ENCODE measurements around the gene GATAD2A. TPM values are rescaled to one million over a fixed set of nuclear protein-coding genes. Genes with fewer than 3 reads are reported as not detected.

The GATAD2A gene
- total RNA-seq, 2 donors from 2014 or later: 41.7 to 138 TPM

DNA sequence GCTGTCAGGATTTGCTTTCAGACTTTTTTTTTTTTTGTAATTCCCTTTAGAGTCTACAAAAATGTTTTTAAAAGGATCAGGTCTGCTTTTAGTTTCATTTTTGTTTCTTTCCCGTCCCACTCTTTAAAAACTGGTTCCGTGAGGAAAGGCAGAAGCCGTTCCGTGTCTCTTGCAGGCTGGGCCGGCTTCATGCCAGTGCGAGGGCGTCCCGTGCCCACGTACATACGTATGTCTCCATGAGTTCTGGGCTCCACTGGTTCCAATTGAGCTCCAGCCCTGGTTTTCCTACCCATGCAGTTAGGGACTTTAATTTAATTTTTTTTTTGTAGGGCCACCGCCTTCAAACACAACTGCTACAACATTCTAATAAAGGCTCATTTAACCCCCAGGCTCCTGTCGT lies 101.1 kb downstream of the GATAD2A start:
- no peak for TF ChIP-seq POLR2AphosphoS5 (IDR thresholded peaks at IDR 0.05)
- TF ChIP-seq, protein P1, sequence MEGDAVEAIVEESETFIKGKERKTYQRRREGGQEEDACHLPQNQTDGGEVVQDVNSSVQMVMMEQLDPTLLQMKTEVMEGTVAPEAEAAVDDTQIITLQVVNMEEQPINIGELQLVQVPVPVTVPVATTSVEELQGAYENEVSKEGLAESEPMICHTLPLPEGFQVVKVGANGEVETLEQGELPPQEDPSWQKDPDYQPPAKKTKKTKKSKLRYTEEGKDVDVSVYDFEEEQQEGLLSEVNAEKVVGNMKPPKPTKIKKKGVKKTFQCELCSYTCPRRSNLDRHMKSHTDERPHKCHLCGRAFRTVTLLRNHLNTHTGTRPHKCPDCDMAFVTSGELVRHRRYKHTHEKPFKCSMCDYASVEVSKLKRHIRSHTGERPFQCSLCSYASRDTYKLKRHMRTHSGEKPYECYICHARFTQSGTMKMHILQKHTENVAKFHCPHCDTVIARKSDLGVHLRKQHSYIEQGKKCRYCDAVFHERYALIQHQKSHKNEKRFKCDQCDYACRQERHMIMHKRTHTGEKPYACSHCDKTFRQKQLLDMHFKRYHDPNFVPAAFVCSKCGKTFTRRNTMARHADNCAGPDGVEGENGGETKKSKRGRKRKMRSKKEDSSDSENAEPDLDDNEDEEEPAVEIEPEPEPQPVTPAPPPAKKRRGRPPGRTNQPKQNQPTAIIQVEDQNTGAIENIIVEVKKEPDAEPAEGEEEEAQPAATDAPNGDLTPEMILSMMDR (IDR thresholded peaks at IDR 0.05): no peak
- no peak for TF ChIP-seq POLR2A (IDR thresholded peaks at IDR 0.05)
- Histone ChIP-seq H3K4me3 (no peak overlapping the region), H3K36me3 (peaks cover 0 to 6% of the 10 kb centered on the region in 2 donors), H3K4me1 (replicated peaks) (no peaks in the 10 kb centered on the region), H3K9me3 (no peaks in the 10 kb centered on the region), H3K27ac (no peak overlapping the region), H3K27me3 (replicated peaks; ENCODE audit: insufficient read depth) (no peaks in the 10 kb centered on the region)
- DNase-seq (ENCODE audit: low spot score): no peak
- WGBS: 68% methylated on average over 12 of the region's 12 CpGs
- intact Hi-C loops (cut with DNase I): no loop called here

DNA sequence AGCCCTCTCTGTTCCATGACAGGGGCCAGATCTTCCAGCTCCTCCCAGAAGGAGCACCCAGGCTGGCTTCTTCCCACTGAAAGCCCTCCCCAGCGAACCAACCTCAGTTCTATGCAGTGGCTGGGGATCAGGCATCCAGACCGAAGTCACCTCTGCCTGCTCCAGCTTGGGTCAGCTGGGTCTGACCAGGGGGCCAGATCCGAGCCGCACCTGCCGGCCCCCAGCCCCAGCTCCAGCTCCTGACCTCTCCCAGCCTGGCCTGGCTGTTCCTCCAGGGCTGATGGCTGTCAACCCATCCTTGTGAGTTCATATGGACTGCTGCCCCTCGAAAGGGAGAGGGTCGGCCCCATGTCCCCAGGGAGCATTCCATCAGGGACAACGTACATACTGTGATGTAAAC lies 101.9 kb downstream of the GATAD2A start:
- Histone ChIP-seq H3K4me1 (replicated peaks) (no peaks in the 10 kb centered on the region), H3K36me3 (peaks cover 0 to 6% of the 10 kb centered on the region in 2 donors), H3K4me3 (no peak overlapping the region), H3K27me3 (replicated peaks; ENCODE audit: insufficient read depth) (no peaks in the 10 kb centered on the region), H3K9me3 (no peaks in the 10 kb centered on the region), H3K27ac (no peak overlapping the region)
- 88% methylated on average over 8 of the region's 8 CpGs for WGBS
- TF ChIP-seq POLR2AphosphoS5 (IDR thresholded peaks at IDR 0.05): no peak
- no peak for DNase-seq (ENCODE audit: low spot score)
- intact Hi-C loops (cut with DNase I): no loop called here

DNA sequence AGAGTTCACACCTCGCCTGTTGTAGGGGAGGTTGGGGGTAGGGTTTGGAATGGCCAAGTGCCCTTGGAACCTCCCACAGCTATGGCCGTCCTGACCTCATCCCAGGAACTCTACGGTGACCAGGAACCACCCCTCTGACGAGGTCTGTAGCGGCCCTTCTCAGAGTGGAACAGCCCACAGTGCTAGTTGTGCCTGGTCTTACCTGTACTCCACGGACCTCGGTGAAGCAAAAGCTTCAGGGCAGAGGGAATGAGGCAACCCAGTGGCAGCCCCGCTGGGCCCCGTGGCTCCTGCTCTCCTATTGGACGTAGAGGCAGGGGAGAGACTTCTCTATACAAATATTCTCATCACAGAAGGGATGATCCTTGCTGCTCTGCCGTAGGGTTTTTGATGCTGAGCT lies 102.7 kb downstream of the GATAD2A start:
- no peaks in the 10 kb centered on the region for H3K9me3 ChIP-seq
- peaks cover 0 to 6% of the 10 kb centered on the region in 2 donors for H3K36me3 ChIP-seq
- no peak for DNase-seq (ENCODE audit: low spot score)
- no peak overlapping the region for H3K4me3 ChIP-seq
- no peaks in the 10 kb centered on the region for H3K27me3 ChIP-seq (replicated peaks; ENCODE audit: insufficient read depth)
- H3K27ac ChIP-seq: no peak overlapping the region
- intact Hi-C loops (cut with DNase I): no loop called here
- WGBS: 68% methylated on average over 11 of the region's 11 CpGs
- no peaks in the 10 kb centered on the region for H3K4me1 ChIP-seq (replicated peaks)
- TF ChIP-seq, protein P1 (IDR thresholded peaks at IDR 0.05): no peak
- TF ChIP-seq POLR2AphosphoS5 (IDR thresholded peaks at IDR 0.05): no peak
- no peak for TF ChIP-seq POLR2A (IDR thresholded peaks at IDR 0.05)

DNA sequence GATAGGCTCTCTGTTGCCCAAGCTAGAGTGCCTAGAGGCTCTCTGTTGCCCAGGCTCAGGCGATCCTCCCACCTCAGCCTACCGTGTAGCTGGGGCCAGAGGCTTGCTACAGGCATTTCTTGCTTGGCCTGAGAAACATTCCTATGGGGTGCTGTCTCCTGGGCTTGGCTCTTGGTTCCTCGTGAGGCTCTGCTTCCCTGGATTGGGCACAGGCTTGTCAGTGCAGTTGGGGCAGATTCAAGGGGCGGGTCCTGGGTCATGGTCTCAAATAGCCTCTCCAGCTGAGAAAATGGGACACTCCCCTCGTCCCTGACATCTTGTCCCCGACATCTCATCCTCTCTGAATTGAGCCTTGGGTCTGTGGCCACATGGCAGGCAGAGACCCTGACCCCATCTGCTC lies 105.0 kb downstream of the GATAD2A start:
- Histone ChIP-seq H3K4me3 (no peak overlapping the region), H3K27me3 (replicated peaks; ENCODE audit: insufficient read depth) (no peaks in the 10 kb centered on the region), H3K4me1 (replicated peaks) (no peaks in the 10 kb centered on the region), H3K9me3 (no peaks in the 10 kb centered on the region), H3K36me3 (peaks cover 0 to 2% of the 10 kb centered on the region in 2 donors), H3K27ac (no peak overlapping the region)
- DNase-seq (ENCODE audit: low spot score): no peak
- intact Hi-C loops (cut with DNase I): no loop called here
- 16% methylated on average over 6 of the region's 6 CpGs for WGBS
- TF ChIP-seq, protein P1 (IDR thresholded peaks at IDR 0.05): no peak
- TF ChIP-seq POLR2AphosphoS5 (IDR thresholded peaks at IDR 0.05) (no peak), POLR2A (IDR thresholded peaks at IDR 0.05) (no peak)

DNA sequence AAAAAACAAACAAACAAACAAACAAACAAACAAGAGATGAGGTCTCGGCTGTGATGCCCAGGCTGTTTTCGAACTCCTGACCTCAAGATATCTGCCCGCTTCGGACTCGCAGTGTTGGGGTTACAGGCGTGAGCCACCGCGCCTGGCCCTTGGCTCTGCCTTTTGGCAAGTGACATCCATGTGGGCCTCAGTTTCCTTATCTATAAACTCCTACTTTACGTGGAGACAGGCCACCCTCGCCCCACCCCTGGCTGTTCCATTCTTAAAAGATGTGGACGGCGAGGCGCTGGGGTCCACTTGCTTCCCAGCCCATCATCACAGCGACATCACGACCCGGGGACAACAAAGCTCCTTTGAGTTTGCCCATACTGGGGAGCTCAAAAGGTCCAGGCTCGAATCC lies 108.2 kb downstream of the GATAD2A start:
- Histone ChIP-seq H3K4me3 (peak overlapping the region in 1 of 2 donors; percentile 7), H3K27ac (no peak overlapping the region), H3K36me3 (no peaks in the 10 kb centered on the region), H3K9me3 (no peaks in the 10 kb centered on the region), H3K4me1 (replicated peaks) (no peaks in the 10 kb centered on the region), H3K27me3 (replicated peaks; ENCODE audit: insufficient read depth) (no peaks in the 10 kb centered on the region)
- DNase-seq (ENCODE audit: low spot score): no peak
- 85% methylated on average over 17 of the region's 17 CpGs for WGBS
- intact Hi-C loops (cut with DNase I): no loop called here
- TF ChIP-seq POLR2AphosphoS5 (IDR thresholded peaks at IDR 0.05) (no peak), POLR2A (IDR thresholded peaks at IDR 0.05) (no peak)
- TF ChIP-seq, protein P1 (IDR thresholded peaks at IDR 0.05): no peak

All from prostate gland (tissue), 2 donors.